IMR-90 (cell line): ENCODE measurements around the gene NAGPA.

Source experiments
- SMC3 ChIP-seq: fragments of 150-350 bp; IDR thresholded peaks from 2 replicates; pipeline ENCODE4 v1.6.1; 2016; ENCODE audit warnings: low read depth, mild to moderate bottlenecking, antibody characterized with exemption, low read length, moderate library complexity
- TF ChIP-seq, protein P1 (sequence below): fragments of 150-350 bp; IDR thresholded peaks from 2 replicates; pipeline ENCODE4 v1.6.1; 2016; ENCODE audit warnings: low read depth, mild to moderate bottlenecking, low read length, moderate library complexity, borderline replicate concordance

DNA sequence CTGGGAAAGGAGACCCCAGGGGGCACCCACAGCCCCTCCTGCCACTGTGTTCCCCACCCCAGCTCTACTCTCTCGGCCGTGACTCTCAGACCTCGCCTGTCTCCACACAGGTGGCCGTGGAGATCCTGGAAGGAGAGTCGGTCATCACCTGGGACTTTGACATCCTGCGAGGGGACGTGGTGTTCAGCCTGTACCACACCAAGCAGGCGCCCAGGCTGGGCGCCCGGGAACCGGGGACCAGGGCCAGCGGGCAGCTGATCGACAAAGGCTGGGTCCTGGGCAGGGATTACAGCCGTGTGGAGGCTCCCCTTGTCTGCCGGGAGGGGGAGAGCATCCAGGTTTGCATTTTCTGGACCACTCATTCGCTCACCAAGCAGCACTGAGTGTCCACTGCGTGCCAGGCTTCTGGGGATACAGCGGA is 25.4 kb downstream of the NAGPA start:
- TF ChIP-seq, protein P1, sequence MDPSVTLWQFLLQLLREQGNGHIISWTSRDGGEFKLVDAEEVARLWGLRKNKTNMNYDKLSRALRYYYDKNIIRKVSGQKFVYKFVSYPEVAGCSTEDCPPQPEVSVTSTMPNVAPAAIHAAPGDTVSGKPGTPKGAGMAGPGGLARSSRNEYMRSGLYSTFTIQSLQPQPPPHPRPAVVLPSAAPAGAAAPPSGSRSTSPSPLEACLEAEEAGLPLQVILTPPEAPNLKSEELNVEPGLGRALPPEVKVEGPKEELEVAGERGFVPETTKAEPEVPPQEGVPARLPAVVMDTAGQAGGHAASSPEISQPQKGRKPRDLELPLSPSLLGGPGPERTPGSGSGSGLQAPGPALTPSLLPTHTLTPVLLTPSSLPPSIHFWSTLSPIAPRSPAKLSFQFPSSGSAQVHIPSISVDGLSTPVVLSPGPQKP, result no peak
- TF ChIP-seq SMC3, result no peak
